Mesothelial cell of epicardium (in vitro differentiated cells): Measurements from ENCODE around the gene SPRED2. TPM values are rescaled to one million over a fixed set of nuclear protein-coding genes. Genes with fewer than 3 reads are reported as not detected.

Experiments used
- DNase-seq, 2 experiments: peaks; one replicate each; pipeline ENCODE4 v3.0.0; 2021; ENCODE audit warnings: low spot score in 2 of 2; ENCODE audit not compliant: unreplicated experiment in 2 of 2
- H3K27ac Mint-ChIP-seq: 2 replicates; pipeline ENCODE4 v1.8.0; 2021; ENCODE audit warnings: mixed read lengths
- H3K27me3 Mint-ChIP-seq: 2 replicates; pipeline ENCODE4 v1.8.0; 2021; ENCODE audit warnings: low read depth, mixed read lengths
- H3K36me3 Mint-ChIP-seq: 2 replicates; pipeline ENCODE4 v1.8.0; 2021; ENCODE audit warnings: mixed read lengths
- H3K4me1 Mint-ChIP-seq: 2 replicates; pipeline ENCODE4 v1.8.0; 2021; ENCODE audit warnings: mixed read lengths
- H3K4me3 Mint-ChIP-seq: 2 replicates; pipeline ENCODE4 v1.8.0; 2021; ENCODE audit warnings: mild to moderate bottlenecking, moderate library complexity, mixed read lengths
- H3K9me3 Mint-ChIP-seq: 2 replicates; pipeline ENCODE4 v1.8.0; 2021; ENCODE audit warnings: mixed read lengths
- CTCF ChIP-seq: fragments of 200-600 bp; sonication (generic); IDR thresholded peaks from one replicate; pipeline ENCODE4 v1.5.0; 2021; ENCODE audit warnings: antibody characterized with exemption; ENCODE audit not compliant: unreplicated experiment
- total RNA-seq: library from RNA; stranded (reverse); gene quantifications from 3 replicates; pipeline ENCODE4 v1.2.1, GENCODE V29; 2021

The SPRED2 gene
- total RNA-seq, 1 donor from 2014 or later = 31.5 TPM

- Mint-ChIP-seq H3K4me3 (no peak overlapping the region), H3K27me3 (no peaks in the 10 kb centered on the region), H3K36me3 (peaks cover 28% of the 10 kb centered on the region), H3K4me1 (peaks cover 2% of the 10 kb centered on the region), H3K9me3 (no peaks in the 10 kb centered on the region), H3K27ac (no peak overlapping the region)
- no peak for TF ChIP-seq CTCF
- no peak for DNase-seq
These were observed 97.7 kb downstream of the SPRED2 start for GRCh38 chr2:65334714-65335113.

- no peak for TF ChIP-seq CTCF
- Mint-ChIP-seq H3K4me3 (no peak overlapping the region), H3K4me1 (peaks cover 2% of the 10 kb centered on the region), H3K27ac (no peak overlapping the region), H3K27me3 (no peaks in the 10 kb centered on the region), H3K9me3 (no peaks in the 10 kb centered on the region), H3K36me3 (peaks cover 28% of the 10 kb centered on the region)
- DNase-seq = no peak
These were observed 100.9 kb downstream of the SPRED2 start for GRCh38 chr2:65331336-65332025.

GRCh38 chr2:65329525-65329924 is 102.9 kb downstream of the SPRED2 start:
- no peaks in the 10 kb centered on the region for H3K9me3 Mint-ChIP-seq
- peaks cover 2% of the 10 kb centered on the region for H3K4me1 Mint-ChIP-seq
- H3K4me3 Mint-ChIP-seq = no peak overlapping the region
- no peak for TF ChIP-seq CTCF
- no peaks in the 10 kb centered on the region for H3K27me3 Mint-ChIP-seq
- no peak overlapping the region for H3K27ac Mint-ChIP-seq
- peaks cover 29% of the 10 kb centered on the region for H3K36me3 Mint-ChIP-seq
- no peak for DNase-seq

- H3K4me3 Mint-ChIP-seq = no peak overlapping the region
- no peak overlapping the region for H3K27ac Mint-ChIP-seq
- H3K36me3 Mint-ChIP-seq = peaks cover 17% of the 10 kb centered on the region
- H3K4me1 Mint-ChIP-seq = no peaks in the 10 kb centered on the region
- no peaks in the 10 kb centered on the region for H3K27me3 Mint-ChIP-seq
- no peak for DNase-seq
- TF ChIP-seq CTCF = no peak
- no peaks in the 10 kb centered on the region for H3K9me3 Mint-ChIP-seq
These were observed 106.1 kb downstream of the SPRED2 start for GRCh38 chr2:65326276-65326675.

- Mint-ChIP-seq H3K27me3 (no peaks in the 10 kb centered on the region), H3K4me1 (no peaks in the 10 kb centered on the region), H3K4me3 (no peak overlapping the region), H3K9me3 (no peaks in the 10 kb centered on the region), H3K27ac (no peak overlapping the region), H3K36me3 (peaks cover 17% of the 10 kb centered on the region)
- TF ChIP-seq CTCF = no peak
- no peak for DNase-seq
These were observed 107.3 kb downstream of the SPRED2 start for GRCh38 chr2:65325066-65325465.
